ENCODE data around the gene BCAS3.
"Not testable (repeated sequence)": the region's sequence is repeated elsewhere in the genome, so short reads cannot be mapped to it uniquely, and the experiment has no call there.

Gene BCAS3

GRCh38 chr17:60874772-60875171 is 197.1 kb downstream of the BCAS3 start:
- no peak for DNase-seq
- no peak for TF ChIP-seq POLR2A (IDR thresholded peaks at IDR 0.05; ENCODE audit: low read length)
- TF ChIP-seq GATA1 (IDR thresholded peaks at IDR 0.05; ENCODE audit: low read depth, low read length), result no peak

DNA sequence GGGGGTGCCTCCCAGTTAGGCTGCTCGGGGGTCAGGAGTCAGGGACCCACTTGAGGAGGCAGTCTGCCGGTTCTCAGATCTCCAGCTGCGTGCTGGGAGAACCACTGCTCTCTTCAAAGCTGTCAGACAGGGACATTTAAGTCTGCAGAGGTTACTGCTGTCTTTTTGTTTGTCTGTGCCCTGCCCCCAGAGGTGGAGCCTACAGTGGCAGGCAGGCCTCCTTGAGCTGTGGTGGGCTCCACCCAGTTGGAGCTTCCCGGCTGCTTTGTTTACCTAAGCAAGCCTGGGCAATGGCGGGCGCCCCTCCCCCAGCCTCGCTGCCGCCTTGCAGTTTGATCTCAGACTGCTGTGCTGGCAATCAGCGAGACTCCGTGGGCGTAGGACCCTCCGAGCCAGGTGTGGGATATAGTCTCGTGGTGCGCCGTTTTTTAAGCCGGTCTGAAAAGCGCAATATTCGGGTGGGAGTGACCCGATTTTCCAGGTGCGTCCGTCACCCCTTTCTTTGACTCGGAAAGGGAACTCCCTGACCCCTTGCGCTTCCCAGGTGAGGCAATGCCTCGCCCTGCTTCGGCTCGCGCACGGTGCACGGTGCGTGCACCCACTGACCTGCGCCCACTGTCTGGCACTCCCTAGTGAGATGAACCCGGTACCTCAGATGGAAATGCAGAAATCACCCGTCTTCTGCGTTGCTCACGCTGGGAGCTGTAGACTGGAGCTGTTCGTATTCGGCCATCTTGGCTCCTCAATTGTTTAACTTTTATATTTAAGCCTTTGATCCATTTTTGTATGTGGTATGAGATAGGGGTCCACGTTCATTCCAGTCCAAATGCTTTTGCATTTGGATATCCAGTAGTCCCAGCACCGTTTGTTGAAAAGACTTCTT is 209.3 kb downstream of the BCAS3 start:
- not testable (repeated sequence) for DNase-seq

DNA sequence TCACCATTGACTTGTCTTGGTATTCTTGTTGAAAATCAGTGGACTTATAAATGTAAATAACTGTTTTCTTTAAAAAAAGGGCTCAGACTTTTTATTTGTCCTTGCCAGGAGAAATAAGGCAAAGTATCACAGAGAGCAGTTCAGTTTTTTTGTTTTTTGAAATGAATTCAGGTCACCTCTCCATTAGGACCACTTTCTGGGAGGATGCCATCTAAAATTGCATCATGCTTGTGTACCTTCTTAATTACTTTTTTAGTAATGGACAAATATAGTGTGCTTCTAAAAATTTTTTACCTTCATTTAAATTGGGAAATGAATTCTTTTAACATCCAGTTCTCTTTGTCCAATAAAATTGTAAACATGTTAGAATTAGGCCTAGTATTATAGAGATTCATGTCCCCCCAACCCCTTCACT is 210.0 kb downstream of the BCAS3 start:
- no peak for DNase-seq
- TF ChIP-seq POLR2A (IDR thresholded peaks at IDR 0.05; ENCODE audit: low read length) (no peak), GATA1 (IDR thresholded peaks at IDR 0.05; ENCODE audit: low read depth, low read length) (no peak)

GRCh38 chr17:60888812-60889709 is 211.4 kb downstream of the BCAS3 start:
- TF ChIP-seq POLR2A (IDR thresholded peaks at IDR 0.05; ENCODE audit: low read length) (no peak), GATA1 (IDR thresholded peaks at IDR 0.05; ENCODE audit: low read depth, low read length) (no peak)
- DNase-seq, result no peak

DNA sequence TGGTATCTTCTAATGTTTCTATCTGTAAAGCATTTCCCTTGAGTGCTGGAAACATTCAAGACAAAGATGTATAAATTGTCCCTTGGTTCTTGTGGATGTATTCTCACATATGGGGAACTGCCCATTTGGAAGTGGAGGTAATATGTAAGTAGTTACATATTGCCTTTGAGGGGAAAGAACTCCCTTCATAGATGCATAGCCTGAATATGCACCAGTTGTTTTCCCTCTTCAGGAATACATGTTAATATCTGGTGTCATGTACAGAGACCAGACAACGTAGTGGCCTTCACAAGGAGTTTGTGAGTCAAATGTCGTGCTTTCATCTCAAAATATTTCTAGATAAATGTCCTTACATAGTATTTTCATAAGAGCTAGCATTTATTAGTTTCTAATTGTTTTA is 213.5 kb downstream of the BCAS3 start:
- no peak for DNase-seq
- no peak for TF ChIP-seq POLR2A (IDR thresholded peaks at IDR 0.05; ENCODE audit: low read length)
- TF ChIP-seq GATA1 (IDR thresholded peaks at IDR 0.05; ENCODE audit: low read depth, low read length), result no peak

DNA sequence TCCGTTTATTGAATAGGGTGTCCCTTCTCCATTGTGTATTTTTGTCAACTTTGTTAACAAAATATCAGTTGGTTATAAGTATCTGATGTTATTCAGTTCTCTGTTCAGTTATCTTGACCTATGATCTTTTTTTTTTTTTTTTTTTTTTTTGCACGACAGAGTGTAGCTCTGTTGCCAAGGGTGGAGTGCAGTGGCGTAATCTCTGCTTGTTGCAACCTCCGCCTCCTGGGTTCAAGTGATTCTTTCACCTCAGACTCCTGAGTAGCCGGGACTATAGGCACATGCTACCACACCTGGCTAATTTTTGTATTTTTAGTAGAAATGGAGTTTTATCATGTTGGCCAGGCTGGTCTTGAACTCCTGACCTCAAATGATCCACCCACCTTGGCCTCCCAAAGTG is 215.8 kb downstream of the BCAS3 start:
- TF ChIP-seq POLR2A (IDR thresholded peaks at IDR 0.05; ENCODE audit: low read length) (no peak), GATA1 (IDR thresholded peaks at IDR 0.05; ENCODE audit: low read depth, low read length) (no peak)
- no peak for DNase-seq

GRCh38 chr17:60896996-60897395 is 219.3 kb downstream of the BCAS3 start:
- TF ChIP-seq POLR2A (IDR thresholded peaks at IDR 0.05; ENCODE audit: low read length) (no peak), GATA1 (IDR thresholded peaks at IDR 0.05; ENCODE audit: low read depth, low read length) (no peak)
- DNase-seq, result no peak

DNA sequence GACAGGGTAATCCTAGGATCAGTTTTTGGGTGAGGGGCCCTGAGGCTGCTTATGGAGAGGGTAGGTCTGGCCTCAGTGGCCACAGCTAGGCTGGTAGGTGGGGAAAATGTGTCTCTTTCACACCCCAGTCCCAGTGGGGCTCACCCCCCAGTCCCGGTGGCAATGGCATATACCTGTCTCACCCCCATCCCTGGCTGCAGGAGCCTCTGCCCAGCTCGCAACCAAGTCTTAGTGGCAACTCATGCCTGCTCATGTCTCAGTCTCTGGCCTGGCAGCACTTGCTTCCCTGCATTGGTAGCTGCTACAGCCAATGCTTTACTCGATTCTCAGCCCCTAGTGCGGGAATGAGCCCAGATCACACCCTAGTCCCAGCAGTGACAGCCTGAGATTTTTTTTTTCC is 221.5 kb downstream of the BCAS3 start:
- no peak for TF ChIP-seq GATA1 (IDR thresholded peaks at IDR 0.05; ENCODE audit: low read depth, low read length)
- TF ChIP-seq POLR2A (IDR thresholded peaks at IDR 0.05; ENCODE audit: low read length), result no peak
- no peak for DNase-seq

DNA sequence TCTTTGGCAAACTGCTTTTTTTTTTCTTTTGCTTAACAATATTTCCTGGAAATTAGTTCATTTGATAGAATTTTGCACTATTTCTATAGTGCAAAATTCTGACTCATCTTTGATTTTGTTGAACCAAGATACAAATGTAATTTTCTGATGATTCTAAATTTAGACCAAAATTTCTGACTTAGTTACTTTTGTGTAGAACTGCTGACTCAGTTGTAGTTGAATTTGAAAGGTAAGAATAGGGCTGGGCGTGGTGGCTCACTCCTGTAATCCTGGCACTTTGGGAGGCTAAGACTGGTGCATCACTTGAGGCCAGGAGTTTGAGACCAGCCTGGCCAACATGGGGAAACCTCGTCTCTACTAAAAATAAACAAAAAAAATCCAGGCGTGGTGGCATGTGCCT is 223.0 kb downstream of the BCAS3 start:
- TF ChIP-seq GATA1 (IDR thresholded peaks at IDR 0.05; ENCODE audit: low read depth, low read length) (no peak), POLR2A (IDR thresholded peaks at IDR 0.05; ENCODE audit: low read length) (no peak)
- no peak for DNase-seq

- TF ChIP-seq POLR2A (IDR thresholded peaks at IDR 0.05; ENCODE audit: low read length) (no peak), GATA1 (IDR thresholded peaks at IDR 0.05; ENCODE audit: low read depth, low read length) (no peak)
- no peak for DNase-seq
Measured at GRCh38 chr17:60901242-60901641, 223.6 kb downstream of the BCAS3 start.

DNA sequence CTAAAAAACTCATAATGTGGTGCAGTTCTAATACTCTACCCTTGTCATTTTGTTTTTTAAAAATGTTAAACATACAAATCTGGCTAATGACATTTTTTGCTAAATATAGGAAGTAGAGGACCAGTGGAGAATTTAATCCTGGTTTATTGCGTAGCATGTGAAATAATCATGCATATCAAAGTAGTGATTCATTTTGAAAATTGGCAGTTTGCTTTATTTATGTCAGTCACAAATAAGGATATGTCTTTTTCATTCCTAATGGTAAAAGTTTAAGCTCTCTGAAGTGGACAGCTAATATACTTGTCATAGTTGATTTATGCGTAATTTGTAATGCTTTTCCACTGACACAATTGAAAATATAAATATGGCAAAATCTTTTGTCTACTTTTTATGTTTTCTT is 224.2 kb downstream of the BCAS3 start:
- DNase-seq, result no peak
- TF ChIP-seq POLR2A (IDR thresholded peaks at IDR 0.05; ENCODE audit: low read length), result no peak
- TF ChIP-seq GATA1 (IDR thresholded peaks at IDR 0.05; ENCODE audit: low read depth, low read length), result no peak

DNA sequence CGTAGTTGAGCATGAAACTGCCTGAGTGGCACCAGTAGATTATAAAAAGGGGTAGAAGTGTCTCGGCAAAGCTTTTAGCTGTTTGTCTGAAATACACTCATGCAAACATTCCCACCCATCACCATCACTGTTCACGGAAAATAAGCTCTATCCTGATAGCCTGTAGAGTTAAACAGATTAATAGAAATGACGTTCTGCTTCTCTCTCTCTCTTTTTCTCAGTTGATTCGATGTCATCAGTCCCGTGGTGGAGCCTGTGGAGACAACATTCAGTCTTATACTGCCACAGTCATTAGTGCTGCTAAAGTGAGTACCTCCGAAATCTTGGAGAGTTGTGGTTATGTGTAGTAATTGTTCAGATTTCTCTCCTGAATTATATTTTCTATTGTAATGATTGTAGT is 224.7 kb downstream of the BCAS3 start:
- no peak for DNase-seq
- no peak for TF ChIP-seq POLR2A (IDR thresholded peaks at IDR 0.05; ENCODE audit: low read length)
- TF ChIP-seq GATA1 (IDR thresholded peaks at IDR 0.05; ENCODE audit: low read depth, low read length), result no peak

- no peak for TF ChIP-seq POLR2A (IDR thresholded peaks at IDR 0.05; ENCODE audit: low read length)
- TF ChIP-seq GATA1 (IDR thresholded peaks at IDR 0.05; ENCODE audit: low read depth, low read length), result no peak
- no peak for DNase-seq
Measured at GRCh38 chr17:60904582-60904981, 226.9 kb downstream of the BCAS3 start.

DNA sequence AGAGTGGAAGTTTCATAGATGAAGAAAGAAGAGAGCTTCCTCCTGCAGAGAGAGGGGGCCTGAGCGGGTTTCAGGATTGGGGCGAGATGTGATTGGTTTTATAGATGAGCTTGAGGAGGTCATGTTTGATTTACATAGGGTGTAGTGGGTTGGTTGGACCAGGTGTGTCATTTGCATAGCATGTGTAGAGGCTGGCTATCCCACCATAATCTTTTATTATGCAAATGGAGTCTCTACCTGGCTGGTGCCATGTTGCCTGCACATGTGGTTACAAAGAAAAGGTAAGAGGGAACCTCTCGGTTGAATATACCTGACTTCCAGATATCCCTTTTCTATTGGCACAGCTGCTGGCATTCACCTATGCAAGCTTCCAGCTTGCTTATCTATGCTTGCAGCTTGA is 228.1 kb downstream of the BCAS3 start:
- DNase-seq, result no peak
- TF ChIP-seq GATA1 (IDR thresholded peaks at IDR 0.05; ENCODE audit: low read depth, low read length) (no peak), POLR2A (IDR thresholded peaks at IDR 0.05; ENCODE audit: low read length) (no peak)

All from erythroblast (primary cell).